SKM-1 treated with dmso at 0.1 percent for 144 hours (cell line): ENCODE results near the gene FBXL19.
"Not testable (repeated sequence)": the region's sequence is repeated elsewhere in the genome, so short reads cannot be mapped to it uniquely, and the experiment has no call there.

Source experiments
- DNase-seq: peaks from one replicate; lab custom pipeline; 2025; ENCODE audit not compliant: unreplicated experiment; lab: John Stamatoyannopoulos, UW

The FBXL19 gene

GRCh38 chr16:30921748-30922419, 1.5 kb upstream of the FBXL19 start:
- peak; percentile 69 for DNase-seq

GRCh38 chr16:30922420-30922959, 882 bp upstream of the FBXL19 start:
- peak; percentile 99 for DNase-seq

GRCh38 chr16:30922960-30923535, 324 bp upstream of the FBXL19 start:
- peak; percentile 99 for DNase-seq

- DNase-seq, result no peak
These were observed 922 bp downstream of the FBXL19 start for GRCh38 chr16:30924076-30924912.

GRCh38 chr16:30924913-30925631, 1.7 kb downstream of the FBXL19 start:
- no peak for DNase-seq

GRCh38 chr16:30925632-30925987, 2.2 kb downstream of the FBXL19 start:
- no peak for DNase-seq

GRCh38 chr16:30925995-30926811, 2.8 kb downstream of the FBXL19 start:
- DNase-seq, result no peak

- DNase-seq, result no peak
These were observed 3.8 kb downstream of the FBXL19 start for GRCh38 chr16:30926937-30927788.

- DNase-seq, result no peak
These were observed 4.5 kb downstream of the FBXL19 start for GRCh38 chr16:30927789-30928378.

GRCh38 chr16:30928390-30928789, 5.0 kb downstream of the FBXL19 start:
- no peak for DNase-seq

GRCh38 chr16:30929167-30929566, 5.8 kb downstream of the FBXL19 start:
- no peak for DNase-seq

GRCh38 chr16:30930160-30930571, 6.8 kb downstream of the FBXL19 start:
- no peak for DNase-seq

- DNase-seq, result no peak
These were observed 7.8 kb downstream of the FBXL19 start for GRCh38 chr16:30931068-30931650.

GRCh38 chr16:30934827-30935557, 11.6 kb downstream of the FBXL19 start:
- peak; percentile 42 for DNase-seq

- no peak for DNase-seq
These were observed 14.3 kb downstream of the FBXL19 start for GRCh38 chr16:30937692-30938091.

GRCh38 chr16:30939571-30939970, 16.2 kb downstream of the FBXL19 start:
- not testable (repeated sequence) for DNase-seq

GRCh38 chr16:30941600-30942425, 18.4 kb downstream of the FBXL19 start:
- DNase-seq, result peak; percentile 64
